DMS53 (cell line): ENCODE data around the gene MAEA.

Experiments
- DNase-seq: peaks from one replicate; lab custom pipeline; 2025; lab: John Stamatoyannopoulos, UW

The MAEA gene

DNA sequence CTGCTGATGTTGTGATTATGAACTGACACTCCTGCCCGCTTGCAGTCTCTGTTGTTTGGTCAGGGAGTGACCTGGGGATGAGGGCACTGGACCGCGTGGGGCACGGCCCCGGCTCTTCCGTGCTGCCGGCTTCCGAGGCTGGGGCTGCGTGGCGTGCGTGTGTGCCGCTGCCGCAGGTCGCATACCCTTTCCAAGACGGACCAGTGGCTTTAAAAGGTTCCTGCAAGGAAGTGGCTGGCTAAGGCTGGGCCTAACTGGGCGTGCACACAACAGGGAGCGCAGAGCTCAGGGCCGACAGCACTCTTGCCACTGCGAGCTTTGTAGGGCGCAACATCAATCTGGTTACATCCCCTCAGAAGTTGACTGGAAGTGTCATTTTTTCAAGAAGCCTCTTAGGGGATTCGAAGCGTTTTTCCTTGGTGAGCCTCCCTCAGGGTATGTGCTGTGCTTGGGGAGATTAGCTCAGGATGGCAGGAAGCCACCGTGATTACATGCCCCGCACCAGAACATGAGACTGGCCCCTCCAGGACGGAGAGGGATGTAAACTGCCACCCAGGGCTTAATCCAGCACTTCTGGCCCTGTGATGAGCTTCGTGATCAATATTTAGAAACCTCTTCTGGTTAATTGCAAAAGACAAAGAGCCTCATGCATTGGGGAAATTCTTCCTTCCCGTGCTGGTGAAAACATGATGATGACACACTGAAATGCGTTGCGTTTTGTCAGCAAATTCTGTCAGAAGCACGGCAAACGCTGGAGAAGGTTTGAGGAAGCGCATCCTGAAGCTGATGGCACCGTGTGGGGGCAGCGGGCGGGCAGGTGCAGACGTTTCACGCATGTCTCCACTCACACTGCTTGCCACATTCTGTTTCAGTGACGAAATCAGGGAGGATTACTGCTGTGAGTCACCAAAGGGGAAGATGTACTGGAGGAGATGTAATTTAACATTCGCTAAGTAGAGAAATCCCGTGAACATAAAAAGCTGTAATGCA, 11.1 kb downstream of the MAEA start:
- DNase-seq = no peak

DNA sequence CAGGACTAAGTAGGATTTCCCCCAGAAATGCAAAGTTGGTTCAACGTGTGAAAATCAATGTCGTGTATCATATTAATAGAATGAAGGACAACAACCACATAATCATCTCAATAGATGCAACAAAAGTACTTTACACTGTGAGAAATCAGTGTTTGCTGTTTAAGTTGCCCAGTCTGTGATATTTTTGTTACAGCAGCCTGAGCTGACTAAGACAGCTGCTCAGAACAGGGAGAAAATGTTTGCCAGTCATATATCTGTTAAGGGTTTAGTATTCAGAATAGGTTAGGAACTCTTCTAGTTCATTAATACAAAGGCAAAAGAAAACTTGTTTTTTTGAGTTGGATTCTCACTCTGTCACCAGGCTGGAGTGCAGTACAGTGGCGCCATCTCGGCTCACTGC, 12.5 kb downstream of the MAEA start:
- DNase-seq = no peak

DNA sequence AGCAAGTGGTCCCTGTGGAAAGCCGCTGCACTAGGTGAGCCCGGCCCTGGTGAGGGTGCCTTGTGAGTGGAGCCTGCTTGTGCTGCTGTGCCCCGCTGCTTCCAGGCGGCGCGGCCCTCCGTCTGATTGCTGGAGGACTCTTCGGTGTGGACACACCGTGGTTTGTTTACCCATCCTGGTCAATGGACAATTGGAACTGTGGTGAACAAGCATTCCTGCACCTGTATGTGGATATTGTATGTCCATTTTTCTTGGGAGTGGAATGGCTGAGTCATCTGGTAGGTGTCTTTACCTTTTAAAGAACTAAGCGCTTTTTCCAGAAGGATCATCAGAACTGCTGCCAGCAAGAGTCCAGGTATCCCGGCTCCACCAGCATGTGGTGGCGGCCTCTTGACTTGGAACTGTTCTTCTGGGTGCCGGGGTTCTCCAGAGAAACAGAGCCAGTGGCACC, 15.6 kb downstream of the MAEA start:
- peak; percentile 89 for DNase-seq

DNA sequence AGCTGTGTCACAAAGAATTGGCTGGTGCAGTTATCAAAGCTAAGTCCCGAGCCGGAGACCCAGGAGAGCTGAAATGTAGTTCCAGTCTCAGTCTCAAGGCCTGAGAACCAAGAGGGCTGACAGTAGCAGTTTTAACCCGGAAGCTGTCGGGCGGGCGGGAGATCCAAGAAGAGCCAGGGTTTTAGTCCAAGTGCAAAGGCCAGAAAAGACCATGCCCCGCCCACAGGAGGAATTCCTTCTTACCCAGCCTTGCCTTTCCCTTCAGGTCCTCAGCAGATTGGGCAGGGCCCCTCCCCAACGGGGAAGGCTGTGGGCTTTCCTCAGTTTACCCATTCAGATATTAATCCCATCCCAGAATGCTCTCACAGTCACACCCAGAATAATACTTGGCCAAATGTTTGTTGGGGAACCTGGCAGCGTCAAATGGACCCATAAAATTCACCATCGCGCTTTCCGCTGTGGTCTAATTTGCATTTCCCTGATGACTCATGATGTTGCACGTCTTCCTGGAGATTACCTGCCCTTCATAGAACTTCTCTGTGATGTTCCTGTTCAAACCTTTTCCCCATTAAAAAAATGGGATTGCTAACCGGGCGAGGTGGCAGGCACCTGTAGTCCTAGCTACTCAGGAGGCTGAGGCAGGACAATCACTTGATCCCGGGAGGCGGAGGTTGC, 16.2 kb downstream of the MAEA start:
- no peak for DNase-seq

DNA sequence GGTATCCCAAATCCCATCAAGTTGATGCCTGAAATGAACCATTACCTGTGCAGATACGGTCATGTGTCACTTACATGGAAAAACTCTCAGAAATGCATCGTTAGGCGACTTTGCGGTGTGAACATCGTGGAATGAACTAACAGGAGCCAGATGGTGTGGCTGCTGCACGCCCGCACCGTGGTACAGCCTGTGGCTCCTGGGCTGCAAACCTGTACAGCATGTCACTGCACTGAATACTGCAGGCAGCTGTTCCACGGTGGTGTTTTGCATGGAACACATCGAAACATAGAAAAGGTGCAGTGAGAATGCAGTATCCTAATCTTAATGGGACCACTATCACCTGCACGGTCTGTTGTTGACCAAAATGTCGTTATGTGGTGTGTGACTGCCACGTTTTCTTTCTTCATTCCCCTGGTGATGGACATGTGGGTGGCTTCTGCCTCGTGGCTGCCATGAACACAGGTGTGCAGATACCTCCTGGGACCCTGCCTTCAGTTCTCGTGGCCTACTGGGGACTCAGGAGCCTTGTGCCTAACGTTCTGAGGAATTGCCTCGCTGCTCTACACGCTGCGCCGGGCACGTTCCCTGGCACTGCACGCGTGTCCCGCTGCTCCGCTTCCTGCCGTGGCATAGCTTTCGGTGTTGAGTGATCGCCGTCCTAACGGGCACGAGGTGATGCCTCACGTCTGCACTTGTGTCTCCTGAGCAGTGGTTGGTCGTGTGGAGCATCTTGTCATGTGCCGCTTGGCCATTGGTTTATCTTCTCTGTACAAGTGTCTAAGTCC, 18.5 kb downstream of the MAEA start:
- DNase-seq = no peak

DNA sequence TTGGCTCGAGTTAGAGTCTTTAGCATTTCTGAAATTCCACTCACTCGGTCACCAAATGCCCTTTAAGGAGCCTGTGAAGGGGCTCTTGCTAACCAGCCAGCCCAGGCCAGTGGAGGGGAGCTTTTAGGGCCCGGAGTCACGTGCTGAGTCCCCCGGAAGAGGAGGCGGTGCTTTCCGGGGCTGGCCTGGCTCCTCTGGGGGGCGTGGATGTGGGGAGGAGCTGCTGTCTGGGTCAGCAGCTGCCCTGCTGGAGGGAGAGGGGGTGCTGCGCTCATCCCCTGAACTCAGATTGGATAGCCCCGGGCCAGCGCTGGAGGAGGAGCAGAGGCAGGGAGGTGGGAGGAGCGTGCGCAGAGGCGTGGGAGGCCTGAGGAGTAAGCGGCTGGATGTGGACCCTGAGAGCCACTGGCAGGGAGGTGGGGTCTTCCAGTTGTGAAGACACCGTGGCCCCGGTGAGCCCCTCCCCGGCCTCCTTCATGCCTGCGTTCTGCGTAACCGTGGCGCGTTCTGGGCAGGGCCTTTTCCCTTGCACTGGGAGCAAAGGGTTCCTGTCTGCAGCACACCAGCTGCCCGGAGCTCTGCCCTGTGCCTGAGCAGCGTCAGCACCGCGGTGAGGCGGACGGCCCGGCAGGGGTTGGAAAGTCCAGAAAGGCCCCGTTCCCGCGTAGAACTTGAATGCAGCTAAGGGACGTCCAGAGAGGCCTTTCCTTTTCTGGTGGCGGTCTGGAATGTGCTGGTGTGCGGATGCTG, 19.7 kb downstream of the MAEA start:
- no peak for DNase-seq

DNA sequence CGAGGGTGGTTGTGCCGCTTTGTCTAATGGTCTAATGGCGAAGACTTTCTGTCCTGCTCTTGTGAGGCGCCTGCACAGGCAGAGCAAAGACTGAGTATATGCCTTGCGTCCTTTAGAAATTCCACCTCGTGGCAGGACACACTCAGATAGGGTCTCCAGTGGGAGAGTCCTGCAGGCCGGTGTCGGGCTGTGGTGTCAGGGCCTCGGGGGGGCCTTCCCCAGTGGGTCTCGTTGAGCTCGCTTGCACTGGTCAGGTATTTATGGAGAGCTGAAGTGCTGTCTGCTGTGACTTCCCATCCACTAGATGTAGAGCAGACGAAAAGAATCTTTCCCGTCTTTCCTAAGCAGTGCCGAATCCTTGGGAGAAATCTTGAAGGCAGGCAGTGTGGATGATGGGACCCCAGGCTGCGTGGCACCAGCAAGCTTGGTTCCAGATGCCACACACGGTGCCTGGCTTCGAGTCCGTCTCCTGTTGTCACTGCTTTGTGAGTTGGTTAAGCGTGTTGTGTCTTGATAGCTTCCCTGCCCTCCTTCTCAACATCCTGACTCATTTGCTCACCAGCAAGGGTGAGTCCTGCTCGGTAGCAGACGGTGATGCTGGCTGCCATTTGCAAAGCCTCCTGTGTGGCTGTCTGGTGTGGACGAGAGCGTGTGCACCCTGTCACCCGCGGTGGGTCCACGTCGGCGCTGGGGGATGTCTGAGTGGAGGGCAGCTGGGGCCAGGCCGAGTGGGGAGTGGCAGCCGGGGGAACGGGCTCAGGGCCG, 20.5 kb downstream of the MAEA start:
- DNase-seq = no peak

DNA sequence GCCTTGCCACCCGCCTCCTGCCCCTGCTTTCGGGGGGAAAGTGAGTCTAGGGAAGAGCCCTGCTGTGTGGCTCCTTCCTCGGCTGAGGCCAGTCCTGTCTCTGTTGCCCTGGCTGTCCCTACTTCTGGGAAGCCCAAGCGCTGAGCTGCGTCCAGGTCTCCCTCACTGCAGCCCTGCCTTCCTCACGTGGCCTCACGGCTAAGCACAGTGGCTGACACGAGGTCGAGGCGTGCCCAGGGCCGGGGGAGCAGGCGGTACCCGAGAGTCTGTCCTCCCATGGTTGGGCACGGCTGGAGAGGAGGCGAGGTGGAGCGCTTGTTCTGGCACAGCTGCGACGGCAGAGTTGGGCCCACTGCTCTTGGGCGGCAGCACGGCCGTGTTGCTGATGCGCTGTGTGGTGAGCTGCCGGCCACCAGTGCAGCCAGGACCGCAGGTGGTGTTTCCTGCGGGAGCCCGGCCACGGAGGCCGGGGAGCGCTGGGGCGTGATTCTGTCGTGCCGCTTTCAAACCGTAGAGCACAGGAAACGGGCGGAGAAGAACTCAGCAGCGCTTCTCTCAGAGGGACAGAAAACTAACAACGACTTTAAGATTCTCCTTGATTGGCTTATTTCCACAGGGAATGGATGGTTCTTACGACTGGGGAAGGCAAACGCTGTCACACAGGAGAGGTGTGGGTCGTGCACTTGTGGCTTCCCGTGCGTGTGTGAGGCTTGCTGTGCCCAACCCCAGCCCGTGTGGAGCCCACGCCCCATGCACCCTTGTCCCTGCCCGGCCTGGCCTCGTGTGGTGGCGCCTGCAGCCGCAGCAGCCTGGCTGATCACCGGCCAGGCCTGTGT, 21.3 kb downstream of the MAEA start:
- no peak for DNase-seq

DNA sequence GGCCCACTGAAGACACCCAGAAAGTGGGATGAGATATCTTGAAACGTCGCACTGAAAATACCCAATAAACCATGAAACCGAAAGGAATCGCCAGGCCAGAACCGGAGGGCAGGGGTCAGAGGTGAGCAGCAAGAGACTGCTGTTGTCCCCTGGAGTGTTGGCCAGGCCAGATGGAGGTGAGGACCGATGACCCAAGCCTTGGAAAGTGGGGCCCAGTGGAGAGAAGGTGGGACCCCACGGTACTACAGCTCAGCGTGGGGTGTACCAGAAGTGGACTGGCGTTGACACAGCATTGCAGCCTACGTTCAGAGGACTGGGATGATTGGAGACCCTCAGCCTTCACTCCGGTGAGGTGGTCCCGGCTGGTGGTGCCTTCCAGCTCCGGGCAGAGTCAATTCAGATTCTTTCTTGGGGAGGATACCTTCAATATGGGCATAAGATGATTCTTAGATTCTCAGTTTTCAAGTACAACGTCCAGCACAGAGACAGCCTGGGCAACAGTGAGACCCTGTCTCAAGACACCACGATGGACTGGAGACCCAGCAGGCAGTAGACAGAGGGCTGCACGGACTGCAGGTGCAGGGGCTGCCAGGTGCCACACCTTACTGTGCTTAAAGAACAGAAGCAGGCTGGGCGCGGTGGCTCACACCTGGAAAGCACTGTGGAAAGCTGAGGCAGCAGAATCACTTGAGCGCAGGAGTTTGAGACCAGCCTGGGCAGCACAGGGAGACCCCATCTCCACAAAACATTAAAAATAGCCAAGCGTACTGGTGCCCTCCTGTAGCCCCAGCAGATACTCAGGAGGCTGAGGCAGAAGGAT, 23.3 kb downstream of the MAEA start:
- DNase-seq = no peak

DNA sequence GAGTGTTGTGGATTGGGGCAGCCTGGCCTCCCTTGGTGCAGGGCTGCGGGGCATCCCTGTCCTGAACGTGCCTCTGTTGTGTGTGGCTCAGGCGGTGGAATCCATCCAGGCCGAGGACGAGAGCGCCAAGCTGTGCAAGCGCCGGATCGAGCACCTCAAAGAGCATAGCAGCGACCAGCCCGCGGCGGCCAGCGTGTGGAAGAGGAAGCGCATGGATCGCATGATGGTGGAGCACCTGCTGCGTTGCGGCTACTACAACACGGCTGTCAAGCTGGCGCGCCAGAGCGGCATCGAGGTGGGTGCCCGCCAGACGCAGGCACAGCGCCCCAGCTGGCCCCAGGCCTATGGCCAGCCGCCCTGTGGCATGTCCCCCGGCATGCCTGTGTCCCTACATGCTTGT, 25.6 kb downstream of the MAEA start:
- DNase-seq = no peak

DNA sequence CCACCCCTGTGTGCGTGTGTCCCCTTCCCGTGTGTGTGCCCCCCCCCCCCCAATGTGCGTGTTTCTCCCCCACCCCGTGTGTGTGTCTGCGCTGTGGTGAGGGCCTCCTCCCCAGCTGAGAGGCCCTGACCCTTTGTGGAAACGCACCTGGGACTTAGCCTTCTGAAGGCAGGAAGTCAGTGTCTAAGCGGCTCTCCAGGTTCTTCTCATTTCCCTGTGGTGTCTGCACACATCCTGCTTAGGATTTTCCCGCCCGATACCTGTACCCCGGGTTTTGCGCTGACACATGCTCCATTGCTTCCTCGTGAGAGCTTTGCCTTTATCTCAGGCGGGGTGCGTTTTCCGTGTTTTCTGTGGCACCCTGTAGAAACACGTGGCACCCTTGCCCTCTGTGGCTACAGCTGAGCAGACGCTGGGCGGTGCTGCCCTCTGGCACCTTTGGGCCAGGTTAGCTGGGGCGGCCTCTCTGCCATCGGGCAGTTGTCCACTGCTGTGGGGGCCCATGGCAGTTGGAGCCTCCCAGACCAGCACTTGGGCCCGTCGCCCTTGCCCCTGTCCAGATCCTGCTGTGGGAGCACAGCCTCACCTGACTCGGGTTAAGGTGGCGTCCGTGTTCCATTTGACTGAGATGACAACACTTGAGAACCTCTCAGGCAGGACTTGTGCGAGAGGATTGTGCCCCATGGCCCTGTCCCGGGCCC, 26.3 kb downstream of the MAEA start:
- DNase-seq = no peak

DNA sequence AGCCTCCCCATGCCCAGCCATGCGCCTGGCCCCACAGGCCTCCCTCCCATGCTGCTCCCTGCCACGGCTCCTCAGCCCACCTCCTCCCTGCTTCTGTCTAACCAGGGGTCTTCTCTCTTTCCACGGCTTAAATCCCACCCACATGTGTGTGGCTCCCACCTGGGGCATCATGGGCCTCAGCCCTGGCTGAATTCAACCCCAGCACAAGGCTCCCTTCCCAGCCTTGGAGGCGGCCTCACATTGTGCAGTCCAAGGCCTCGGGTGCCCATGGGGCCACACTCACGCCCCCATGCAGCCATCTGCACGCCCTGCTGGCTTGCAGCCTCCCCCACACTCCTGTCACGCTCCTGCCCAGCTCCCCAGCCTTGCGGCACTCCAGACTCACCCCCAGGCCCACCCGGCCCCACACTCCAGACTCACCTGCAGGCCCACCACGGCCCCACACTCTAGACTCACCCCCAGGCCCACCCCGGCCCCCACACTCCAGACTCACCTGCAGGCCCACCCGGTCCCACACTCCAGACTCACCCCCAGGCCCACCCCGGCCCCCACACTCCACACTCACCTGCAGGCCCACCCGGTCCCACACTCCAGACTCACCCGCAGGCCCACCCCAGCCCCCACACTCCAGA, 27.0 kb downstream of the MAEA start:
- DNase-seq = no peak

DNA sequence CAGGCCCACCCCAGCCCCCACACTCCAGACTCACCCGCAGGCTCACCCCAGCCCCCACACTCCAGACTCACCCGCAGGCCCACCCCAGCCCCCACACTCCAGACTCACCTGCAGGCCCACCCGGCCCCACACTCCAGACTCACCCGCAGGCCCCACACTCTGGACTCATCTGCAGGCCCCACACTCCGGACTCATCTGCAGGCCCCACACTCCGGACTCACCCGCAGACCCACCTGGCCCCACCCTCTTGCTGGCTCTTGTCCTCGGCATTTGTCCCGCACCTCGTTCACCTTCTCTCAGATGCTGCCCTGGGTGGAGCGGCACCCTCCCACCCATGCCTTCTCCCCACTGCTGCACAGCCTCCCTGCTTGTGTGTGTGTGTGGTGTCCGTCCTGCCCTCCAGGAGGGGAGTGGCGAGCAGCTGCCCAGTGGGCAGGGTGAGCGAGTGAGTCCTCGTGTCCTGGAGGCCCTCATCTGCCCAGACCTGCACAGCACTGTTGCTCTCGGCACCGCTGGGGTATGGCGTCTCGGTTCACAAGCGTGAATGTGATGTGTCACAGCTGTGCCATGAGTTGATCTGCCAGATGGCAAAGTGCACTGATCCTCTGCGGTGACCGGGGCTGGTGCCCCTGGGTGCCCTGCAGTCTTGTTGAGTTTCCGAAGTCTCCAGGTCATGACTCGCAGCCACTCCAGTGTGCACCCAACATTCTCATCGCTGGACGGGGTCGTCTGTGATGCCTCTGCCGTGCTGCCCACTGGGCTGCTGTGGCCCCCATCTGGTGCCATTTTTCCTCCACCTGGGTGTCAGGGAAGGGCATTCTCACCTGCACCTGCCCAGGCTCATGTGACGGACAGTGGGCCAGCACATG, 27.7 kb downstream of the MAEA start:
- DNase-seq = no peak

DNA sequence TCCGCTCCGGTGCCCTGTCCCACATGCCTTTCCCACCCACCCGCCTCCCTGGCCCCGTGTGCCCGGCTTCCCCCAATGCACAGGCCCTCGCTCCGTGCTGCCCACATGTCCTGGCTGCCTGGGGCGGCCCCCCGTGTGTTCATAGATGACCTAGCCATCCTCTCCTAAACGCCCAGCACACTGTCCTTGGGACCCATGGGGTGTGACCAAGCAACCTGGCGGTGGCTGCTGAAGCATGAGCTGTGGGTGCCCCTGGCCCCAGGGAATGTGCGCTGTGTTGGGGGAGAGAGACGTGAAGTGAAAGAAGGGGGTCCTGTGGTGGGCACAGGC, 28.3 kb downstream of the MAEA start:
- DNase-seq = no peak

DNA sequence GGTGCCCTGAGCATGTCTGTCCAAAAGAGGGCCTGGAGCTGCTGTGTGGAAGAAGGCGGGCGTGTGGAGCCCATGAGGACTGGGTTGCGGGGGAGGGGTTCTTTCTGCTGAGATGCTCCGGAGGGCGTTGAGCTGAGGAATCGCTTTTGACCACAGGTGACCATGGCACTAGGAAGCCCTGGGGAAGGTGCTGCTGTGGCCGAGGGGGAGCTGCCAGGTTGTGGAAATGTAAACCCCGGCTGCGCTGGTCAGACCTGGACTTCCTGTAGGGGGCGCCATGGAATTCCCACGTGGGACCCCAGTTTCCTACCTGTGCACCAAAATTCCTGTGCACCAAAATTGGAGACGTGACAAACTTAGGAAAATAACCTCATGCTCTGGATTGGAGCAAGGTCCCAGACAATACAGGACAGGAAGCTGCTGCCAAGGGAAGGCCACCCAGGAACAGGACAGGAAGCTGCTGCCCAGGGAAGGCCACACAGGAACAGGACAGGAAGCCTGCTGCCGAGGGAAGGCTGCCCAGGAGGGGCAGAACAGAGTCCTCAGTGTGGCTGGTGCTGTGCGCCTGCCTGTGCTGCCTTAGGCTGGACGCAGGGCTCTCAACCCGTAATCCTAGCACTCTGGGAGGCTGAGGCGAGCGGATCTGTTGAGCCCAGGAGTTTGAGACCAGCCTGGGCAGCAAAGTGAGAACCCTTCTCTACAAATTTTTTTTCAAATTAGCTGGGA, 29.0 kb downstream of the MAEA start:
- DNase-seq = no peak

DNA sequence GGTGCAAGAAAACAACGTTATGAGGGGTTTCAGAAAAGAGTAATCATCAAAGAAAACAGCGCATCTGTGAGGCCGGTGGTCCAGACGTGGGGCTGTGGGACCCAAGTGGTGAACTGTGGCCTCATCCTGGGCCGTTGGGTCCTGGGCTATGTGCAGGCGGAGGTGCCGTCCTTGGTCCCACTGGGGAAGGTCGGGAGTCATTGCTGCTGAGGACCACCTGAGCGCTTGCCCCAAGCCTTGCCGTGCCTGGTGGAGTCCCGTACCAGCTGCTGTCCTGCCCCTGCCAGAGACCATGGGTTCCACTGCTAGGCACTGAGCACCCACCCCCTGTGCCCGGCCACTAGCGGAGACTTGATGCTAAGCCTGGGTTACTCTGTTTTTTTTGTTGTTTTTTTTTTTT, 31.8 kb downstream of the MAEA start:
- DNase-seq = no peak
